Transverse colon (tissue), 4 donors: ENCODE measurements around the gene TSPAN5. TPM values are rescaled to one million over a fixed set of nuclear protein-coding genes. Genes with fewer than 3 reads are reported as not detected.

Source experiments
- DNase-seq: peaks from one replicate; pipeline ENCODE4 v3.0.0-alpha.2; 2019
- H3K27ac ChIP-seq, 4 donors: fragments of 200-600 bp; sonication (generic); 2 replicates each; pipeline ENCODE4 v1.5.1; 2016 to 2018; ENCODE audit warnings: inconsistent platforms in 4 of 4
- H3K27me3 ChIP-seq: fragments of 200-600 bp; sonication (generic); 2 replicates; pipeline ENCODE4 v1.5.1; 2017; ENCODE audit warnings: inconsistent platforms
- H3K36me3 ChIP-seq, 4 donors: fragments of 200-600 bp; sonication (generic); 2 replicates each; pipeline ENCODE4 v1.5.1; 2017 to 2019; ENCODE audit warnings: inconsistent platforms in 4 of 4
- H3K4me1 ChIP-seq, 4 donors: fragments of 200-600 bp; sonication (generic); 2 replicates each; pipeline ENCODE4 v1.5.1; 2017 to 2020; ENCODE audit warnings: inconsistent platforms in 4 of 4
- H3K4me3 ChIP-seq, 4 donors: fragments of 200-600 bp; sonication (generic); 1 replicate in 1 of 4; 2 replicates in 3 of 4; pipeline versions ENCODE4 v1.5.1 to v1.6.1; 2017 to 2019; ENCODE audit warnings: inconsistent platforms in 4 of 4
- H3K9me3 ChIP-seq, 2 donors: fragments of 200-600 bp; sonication (generic); 2 replicates each; pipeline ENCODE4 v1.5.1; 2017 to 2019; ENCODE audit warnings: inconsistent platforms in 2 of 2
- EP300 ChIP-seq: sonication (generic); formaldehyde crosslinking; IDR thresholded peaks from one replicate; pipeline ENCODE4 v1.6.1; 2017; ENCODE audit warnings: antibody characterized with exemption, low read depth
- POLR2A ChIP-seq: fragments of 450-650 bp; IDR thresholded peaks from one replicate; pipeline ENCODE4 v1.6.1; 2016; ENCODE audit warnings: antibody characterized with exemption, mild to moderate bottlenecking, moderate library complexity
- POLR2AphosphoS5 ChIP-seq, 3 donors: sonication (generic); formaldehyde crosslinking; IDR thresholded peaks; one replicate each; pipeline ENCODE4 v1.6.1; 2016; ENCODE audit warnings: antibody characterized with exemption in 3 of 3
- WGBS, 2 donors: methylation state at CpG; one replicate each; pipeline ENCODE4 v1.1.5; 2018; ENCODE audit warnings: low coverage in 1 of 2; 5-methylcytosine and 5-hydroxymethylcytosine counted together
- in situ Hi-C, 4 donors: fragments of 200-750 bp; cut with MboI; loops; one replicate each; pipeline versions ENCODE4 v1.15.0 to v1.15.1; 2017; ENCODE audit warnings: low sequenced_read_pairs in 3 of 4, low pct_ligation_motif_present in 1 of 4, low pct_unique_long_range_greater_than_20kb in 1 of 4
- intact Hi-C: fragments of 100-400 bp; cut with DNase I; formaldehyde crosslinking; loops from one replicate; pipeline ENCODE4 v1.15.1; 2023; ENCODE audit warnings: low total_unique reads
- total RNA-seq, 4 donors: library from RNA; depleted of rRNA; stranded (reverse); fragments of >200 nt; gene quantifications; one replicate each; pipeline ENCODE4 v1.1.0, GENCODE V29; 2016
- TF ChIP-seq, protein P1 (sequence below), 5 experiments: fragments of 200-600 bp in 3 of 5; fragments of 450-650 bp in 2 of 5; sonication (generic) in 3 of 5; IDR thresholded peaks; 1 replicate in 2 of 5; 2 replicates in 3 of 5; pipeline ENCODE4 v1.5.1; 2016 to 2017; ENCODE audit warnings: antibody characterized with exemption in 5 of 5, inconsistent platforms in 3 of 5, mild to moderate bottlenecking in 2 of 5, moderate library complexity in 1 of 5

Gene TSPAN5
- total RNA-seq, 4 donors from 2014 or later: 1.1 to 9.6 (median 4.4) TPM

DNA sequence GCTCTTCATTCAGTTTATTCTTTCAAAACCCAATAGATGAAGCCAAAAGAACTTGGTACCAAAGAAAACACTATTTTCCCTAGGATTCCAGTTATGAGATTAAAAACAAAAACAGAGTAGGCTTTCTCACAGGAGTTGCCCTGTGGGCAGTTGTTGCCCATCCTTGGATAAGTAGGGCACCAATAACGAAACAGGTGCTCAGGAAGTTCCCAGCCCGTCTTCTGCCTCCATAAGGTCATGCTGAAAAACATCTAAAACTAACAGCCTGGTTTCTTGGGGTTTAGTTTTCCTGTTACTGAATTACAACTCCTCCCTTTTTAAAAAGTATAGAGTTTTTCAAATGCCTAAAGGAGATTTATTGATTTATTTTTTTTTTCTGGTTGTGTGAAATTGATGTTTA lies 14.7 kb downstream of the TSPAN5 start:
- Histone ChIP-seq H3K27ac (no peak overlapping the region), H3K4me1 (peaks cover 0 to 12% (median 0%) of the 10 kb centered on the region in 4 donors), H3K27me3 (no peaks in the 10 kb centered on the region), H3K4me3 (no peak overlapping the region), H3K36me3 (no peaks in the 10 kb centered on the region), H3K9me3 (no peaks in the 10 kb centered on the region)
- intact Hi-C loops: no loop called here
- no peak for DNase-seq
- in situ Hi-C loops: no loop called here
- 57 to 82% methylated on average over 2 of the region's 2 CpGs for WGBS, 2 donors
- TF ChIP-seq EP300 (no peak), POLR2A (no peak), POLR2AphosphoS5 (IDR thresholded peaks at IDR 0.05) (no peak)
- TF ChIP-seq, protein P1, sequence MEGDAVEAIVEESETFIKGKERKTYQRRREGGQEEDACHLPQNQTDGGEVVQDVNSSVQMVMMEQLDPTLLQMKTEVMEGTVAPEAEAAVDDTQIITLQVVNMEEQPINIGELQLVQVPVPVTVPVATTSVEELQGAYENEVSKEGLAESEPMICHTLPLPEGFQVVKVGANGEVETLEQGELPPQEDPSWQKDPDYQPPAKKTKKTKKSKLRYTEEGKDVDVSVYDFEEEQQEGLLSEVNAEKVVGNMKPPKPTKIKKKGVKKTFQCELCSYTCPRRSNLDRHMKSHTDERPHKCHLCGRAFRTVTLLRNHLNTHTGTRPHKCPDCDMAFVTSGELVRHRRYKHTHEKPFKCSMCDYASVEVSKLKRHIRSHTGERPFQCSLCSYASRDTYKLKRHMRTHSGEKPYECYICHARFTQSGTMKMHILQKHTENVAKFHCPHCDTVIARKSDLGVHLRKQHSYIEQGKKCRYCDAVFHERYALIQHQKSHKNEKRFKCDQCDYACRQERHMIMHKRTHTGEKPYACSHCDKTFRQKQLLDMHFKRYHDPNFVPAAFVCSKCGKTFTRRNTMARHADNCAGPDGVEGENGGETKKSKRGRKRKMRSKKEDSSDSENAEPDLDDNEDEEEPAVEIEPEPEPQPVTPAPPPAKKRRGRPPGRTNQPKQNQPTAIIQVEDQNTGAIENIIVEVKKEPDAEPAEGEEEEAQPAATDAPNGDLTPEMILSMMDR (IDR thresholded peaks at IDR 0.05): no peak

DNA sequence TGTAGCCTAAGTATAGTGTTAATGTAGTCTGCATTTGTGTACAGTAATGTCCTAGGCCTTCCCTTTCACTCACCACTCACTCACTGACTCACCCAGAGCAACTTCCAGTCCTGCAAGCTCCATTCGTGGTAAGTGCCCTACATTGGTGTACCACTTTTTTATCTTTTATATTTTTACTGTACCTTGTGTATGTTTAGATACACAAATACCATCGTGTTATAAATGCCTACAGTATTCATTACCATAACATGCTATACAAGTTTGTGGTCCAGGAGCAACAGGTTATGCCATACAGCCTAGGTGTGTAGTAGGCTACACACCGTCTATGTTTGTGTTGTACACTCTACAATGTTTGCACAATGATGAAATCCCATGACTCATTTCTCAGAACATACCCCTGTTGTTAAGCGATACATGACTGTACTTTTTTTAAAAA lies 15.4 kb downstream of the TSPAN5 start:
- no peak for DNase-seq
- Histone ChIP-seq H3K27ac (peak overlapping the region in 1 of 4 donors; percentile 6), H3K9me3 (no peaks in the 10 kb centered on the region), H3K36me3 (no peaks in the 10 kb centered on the region), H3K4me3 (no peak overlapping the region), H3K27me3 (no peaks in the 10 kb centered on the region), H3K4me1 (peaks cover 0 to 12% (median 0%) of the 10 kb centered on the region in 4 donors)
- 37 to 49% methylated on average over 4 of the region's 4 CpGs for WGBS, 2 donors
- in situ Hi-C loops (no loop called here), intact Hi-C loops (no loop called here)
- TF ChIP-seq EP300 (no peak), POLR2AphosphoS5 (IDR thresholded peaks at IDR 0.05) (no peak), POLR2A (no peak)
- TF ChIP-seq, protein P1 (IDR thresholded peaks at IDR 0.05): no peak

DNA sequence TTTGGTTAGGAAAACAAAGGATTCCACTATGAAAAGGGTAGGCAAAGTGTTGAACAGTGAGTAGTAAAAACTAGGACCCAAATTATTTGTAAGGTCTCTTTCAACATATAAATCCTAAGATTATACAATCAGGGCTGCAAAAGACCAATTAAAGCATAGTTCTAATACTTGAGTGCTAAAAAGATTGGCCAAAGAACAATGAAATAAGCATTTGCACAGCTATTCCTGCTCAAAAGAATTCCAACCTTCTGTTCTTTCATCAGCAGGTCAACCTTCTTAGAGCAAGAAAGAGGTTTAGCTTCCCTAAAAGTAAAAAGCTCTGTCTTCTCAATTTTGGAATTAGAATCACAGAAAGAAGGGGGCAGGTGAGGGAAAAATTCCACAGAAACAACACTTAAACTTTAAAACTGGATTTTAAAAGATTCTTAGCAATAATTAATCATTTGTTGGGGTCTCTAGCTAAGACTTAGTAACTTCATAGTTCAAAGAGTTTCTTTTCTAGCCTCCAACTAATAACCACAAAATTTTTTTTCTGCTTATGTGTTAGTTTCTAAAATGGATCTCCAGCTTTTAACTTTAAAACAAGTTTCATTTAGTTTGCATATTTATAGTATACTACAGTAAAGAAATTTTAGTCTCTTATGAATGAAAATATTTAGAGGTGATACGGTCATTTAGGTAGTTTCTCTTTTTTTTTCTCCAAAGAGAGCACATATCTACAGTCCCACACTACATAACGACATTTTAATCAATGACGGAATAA lies 16.3 kb downstream of the TSPAN5 start:
- intact Hi-C loops: no loop called here
- TF ChIP-seq POLR2AphosphoS5 (IDR thresholded peaks at IDR 0.05): no peak
- TF ChIP-seq, protein P1 (IDR thresholded peaks at IDR 0.05): no peak
- TF ChIP-seq POLR2A: no peak
- TF ChIP-seq EP300: no peak
- WGBS, 2 donors: 88 to 89% methylated on average over 3 of the region's 3 CpGs
- no peaks in the 10 kb centered on the region for H3K36me3 ChIP-seq
- no peak overlapping the region for H3K27ac ChIP-seq
- peaks cover 0 to 12% (median 0%) of the 10 kb centered on the region in 4 donors for H3K4me1 ChIP-seq
- no peak for DNase-seq
- H3K27me3 ChIP-seq: no peaks in the 10 kb centered on the region
- no peaks in the 10 kb centered on the region for H3K9me3 ChIP-seq
- in situ Hi-C loops: no loop called here
- H3K4me3 ChIP-seq: no peak overlapping the region

DNA sequence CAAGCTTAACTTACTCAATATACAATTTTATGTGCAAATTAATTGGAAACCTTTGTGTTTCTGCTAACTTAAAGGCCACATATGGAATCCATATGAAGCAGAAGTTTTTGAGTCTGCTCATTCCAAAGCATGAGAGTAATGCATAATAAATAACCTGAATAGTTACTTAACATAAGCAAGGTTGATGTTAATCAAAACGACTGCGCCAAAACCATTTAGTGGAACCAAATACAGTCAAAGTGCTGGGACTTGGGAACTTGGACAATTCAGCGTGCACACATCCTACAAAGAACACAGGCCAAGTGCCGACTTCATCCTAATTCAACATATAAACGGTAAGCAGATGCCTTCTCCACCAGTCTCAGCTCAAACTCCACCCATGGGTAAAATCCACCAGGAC lies 17.0 kb downstream of the TSPAN5 start:
- WGBS, 2 donors: 84 to 96% methylated on average over 4 to 5 of the region's 5 CpGs
- no peak overlapping the region for H3K27ac ChIP-seq
- no peaks in the 10 kb centered on the region for H3K36me3 ChIP-seq
- TF ChIP-seq POLR2A (no peak), POLR2AphosphoS5 (IDR thresholded peaks at IDR 0.05) (no peak), EP300 (no peak)
- TF ChIP-seq, protein P1 (IDR thresholded peaks at IDR 0.05): no peak
- H3K9me3 ChIP-seq: no peaks in the 10 kb centered on the region
- in situ Hi-C loops (no loop called here), intact Hi-C loops (no loop called here)
- no peak for DNase-seq
- H3K4me3 ChIP-seq: no peak overlapping the region
- no peaks in the 10 kb centered on the region for H3K27me3 ChIP-seq
- peaks cover 0 to 12% (median 0%) of the 10 kb centered on the region in 4 donors for H3K4me1 ChIP-seq
